Measurements from ENCODE around the gene DXO.
"Not testable (repeated sequence)": the region's sequence is repeated elsewhere in the genome, so short reads cannot be mapped to it uniquely, and the experiment has no call there.

DNA sequence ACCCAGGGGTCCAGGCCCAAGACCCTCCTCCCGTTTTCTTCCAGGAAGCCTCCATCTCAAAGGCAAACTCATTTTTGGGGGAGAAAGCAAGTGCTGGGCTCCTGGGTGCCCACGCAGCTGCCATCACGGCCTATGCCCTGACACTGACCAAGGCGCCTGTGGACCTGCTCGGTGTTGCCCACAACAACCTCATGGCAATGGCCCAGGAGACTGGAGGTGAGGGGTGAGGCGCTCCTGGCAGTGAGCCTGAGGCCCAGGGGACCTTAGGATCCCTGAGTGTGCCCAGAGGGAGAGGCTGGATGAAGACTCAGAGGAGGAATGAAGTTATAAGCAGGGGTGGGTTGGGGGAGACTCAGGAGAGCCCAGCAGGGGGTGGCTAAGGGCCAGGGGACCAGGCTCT is 24.4 kb upstream of the DXO start:
- TF ChIP-seq POLR2A (IDR thresholded peaks at IDR 0.05): not testable (repeated sequence)
- TF ChIP-seq, protein P1, sequence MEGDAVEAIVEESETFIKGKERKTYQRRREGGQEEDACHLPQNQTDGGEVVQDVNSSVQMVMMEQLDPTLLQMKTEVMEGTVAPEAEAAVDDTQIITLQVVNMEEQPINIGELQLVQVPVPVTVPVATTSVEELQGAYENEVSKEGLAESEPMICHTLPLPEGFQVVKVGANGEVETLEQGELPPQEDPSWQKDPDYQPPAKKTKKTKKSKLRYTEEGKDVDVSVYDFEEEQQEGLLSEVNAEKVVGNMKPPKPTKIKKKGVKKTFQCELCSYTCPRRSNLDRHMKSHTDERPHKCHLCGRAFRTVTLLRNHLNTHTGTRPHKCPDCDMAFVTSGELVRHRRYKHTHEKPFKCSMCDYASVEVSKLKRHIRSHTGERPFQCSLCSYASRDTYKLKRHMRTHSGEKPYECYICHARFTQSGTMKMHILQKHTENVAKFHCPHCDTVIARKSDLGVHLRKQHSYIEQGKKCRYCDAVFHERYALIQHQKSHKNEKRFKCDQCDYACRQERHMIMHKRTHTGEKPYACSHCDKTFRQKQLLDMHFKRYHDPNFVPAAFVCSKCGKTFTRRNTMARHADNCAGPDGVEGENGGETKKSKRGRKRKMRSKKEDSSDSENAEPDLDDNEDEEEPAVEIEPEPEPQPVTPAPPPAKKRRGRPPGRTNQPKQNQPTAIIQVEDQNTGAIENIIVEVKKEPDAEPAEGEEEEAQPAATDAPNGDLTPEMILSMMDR (IDR thresholded peaks at IDR 0.05): not testable (repeated sequence)

Data from thyroid gland (tissue), 4 donors.